HS-27A (cell line): ENCODE data around the gene ARFGEF2.
"Not testable (repeated sequence)": the region's sequence is repeated elsewhere in the genome, so short reads cannot be mapped to it uniquely, and the experiment has no call there.

Source experiments
- DNase-seq: peaks from one replicate; pipeline ENCODE4 v3.0.0-alpha.2; 2012; ENCODE audit warnings: low read depth, missing footprints

The ARFGEF2 gene

DNA sequence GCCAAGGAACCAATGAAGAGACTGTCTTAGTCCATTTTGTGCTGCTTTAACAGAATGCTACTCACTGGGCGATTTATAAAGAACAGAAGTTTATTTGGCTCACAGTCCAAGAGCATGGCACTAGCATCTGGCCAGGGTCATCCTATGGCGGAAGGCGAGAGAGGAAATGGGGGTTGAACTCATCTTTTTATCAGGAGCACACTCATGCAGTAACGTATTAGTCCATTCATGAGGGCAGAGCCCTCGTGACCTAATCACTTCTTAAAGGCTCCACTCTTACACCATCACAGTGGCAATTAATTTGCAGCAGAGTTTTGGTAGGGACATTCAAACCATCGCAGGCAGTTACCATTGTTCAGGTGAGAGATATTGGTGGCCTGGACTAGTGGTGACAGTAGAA lies 8.5 kb downstream of the ARFGEF2 start:
- no peak for DNase-seq

DNA sequence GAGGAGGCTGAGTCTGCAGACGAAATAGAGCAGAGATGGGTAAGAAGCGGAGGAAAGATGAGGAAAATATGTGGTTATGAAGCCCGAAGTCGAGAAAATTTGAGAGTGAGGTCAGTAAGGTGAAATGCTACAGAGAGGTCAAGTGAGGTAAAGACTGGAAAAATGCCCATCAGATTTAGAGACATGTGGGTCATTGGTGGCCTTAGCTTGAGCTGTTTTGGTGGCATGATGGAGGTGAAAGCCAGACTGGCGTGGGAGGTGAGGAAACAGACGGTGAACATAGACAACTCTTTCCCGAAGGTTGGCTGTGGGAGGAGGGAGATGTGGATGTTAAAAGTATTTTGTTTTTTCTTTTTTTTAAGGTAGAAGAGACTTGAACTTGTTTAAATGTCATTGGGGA lies 9.4 kb downstream of the ARFGEF2 start:
- no peak for DNase-seq

DNA sequence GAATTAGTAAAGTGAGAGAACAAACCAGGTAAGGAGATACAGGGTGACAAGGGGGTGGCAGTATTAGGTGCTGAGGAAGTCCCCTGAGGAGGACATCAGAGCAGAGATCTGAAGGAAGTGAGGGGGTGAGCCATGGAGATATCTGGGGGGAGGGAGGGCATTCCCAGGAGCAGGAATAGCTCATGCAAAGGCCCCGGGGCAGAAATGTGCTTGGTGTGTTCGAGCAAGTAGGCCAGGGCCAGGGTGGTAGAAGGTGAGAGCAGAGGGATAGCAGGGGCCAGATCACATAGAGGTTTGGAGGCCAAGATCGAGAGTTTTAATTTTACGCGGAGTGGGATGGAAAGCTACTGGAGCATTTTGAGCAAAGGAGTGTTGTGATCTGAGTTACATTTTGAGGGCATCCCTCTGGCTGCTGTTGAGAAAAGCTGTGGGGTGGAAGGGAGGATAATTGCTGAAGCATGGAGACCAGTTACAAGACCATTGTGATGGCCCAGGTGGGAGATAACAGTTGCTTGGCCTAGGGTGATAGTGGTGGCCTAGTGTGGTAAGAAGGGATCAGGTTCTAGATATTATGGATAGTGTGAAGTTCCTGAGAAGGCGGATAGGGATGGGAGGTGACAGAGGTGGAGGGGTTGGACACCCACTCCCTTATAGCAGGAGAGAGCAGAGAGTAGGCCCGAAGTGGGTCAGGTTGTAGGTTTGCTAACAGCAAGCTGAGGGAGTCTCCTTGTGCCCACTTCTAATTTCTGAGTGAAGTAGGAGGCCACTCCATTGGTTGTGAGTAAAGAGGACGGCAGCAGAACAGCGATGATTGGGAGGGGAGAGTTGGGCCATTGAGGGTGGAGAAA lies 10.2 kb downstream of the ARFGEF2 start:
- DNase-seq: no peak

DNA sequence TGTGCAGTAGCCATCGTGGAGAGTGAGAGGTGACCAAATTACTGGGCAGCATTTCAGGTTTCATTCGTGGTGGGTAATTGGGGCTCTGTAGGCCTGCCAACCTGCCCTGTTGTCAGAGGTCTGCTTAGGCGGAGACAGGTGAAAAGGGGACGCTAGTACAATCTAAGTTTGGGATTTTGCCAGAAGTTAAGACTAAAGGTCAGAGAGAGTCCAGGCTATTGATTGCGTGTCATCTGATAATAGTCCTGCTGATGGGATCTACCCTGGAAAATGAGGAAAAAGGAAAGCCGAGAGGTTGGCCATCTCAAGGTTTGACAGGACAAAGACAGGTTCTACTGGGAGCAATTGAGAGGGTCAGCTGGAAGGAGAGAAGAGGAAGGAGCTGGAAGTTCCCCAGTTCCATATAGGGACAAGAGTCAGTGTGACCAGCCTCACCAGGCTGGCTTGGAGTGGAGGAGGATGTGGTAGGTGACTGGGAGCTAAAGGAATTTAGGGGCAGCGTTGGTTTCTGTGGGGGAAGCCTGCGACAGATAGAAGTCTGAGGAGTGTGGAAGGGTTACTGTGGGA lies 10.9 kb downstream of the ARFGEF2 start:
- no peak for DNase-seq

DNA sequence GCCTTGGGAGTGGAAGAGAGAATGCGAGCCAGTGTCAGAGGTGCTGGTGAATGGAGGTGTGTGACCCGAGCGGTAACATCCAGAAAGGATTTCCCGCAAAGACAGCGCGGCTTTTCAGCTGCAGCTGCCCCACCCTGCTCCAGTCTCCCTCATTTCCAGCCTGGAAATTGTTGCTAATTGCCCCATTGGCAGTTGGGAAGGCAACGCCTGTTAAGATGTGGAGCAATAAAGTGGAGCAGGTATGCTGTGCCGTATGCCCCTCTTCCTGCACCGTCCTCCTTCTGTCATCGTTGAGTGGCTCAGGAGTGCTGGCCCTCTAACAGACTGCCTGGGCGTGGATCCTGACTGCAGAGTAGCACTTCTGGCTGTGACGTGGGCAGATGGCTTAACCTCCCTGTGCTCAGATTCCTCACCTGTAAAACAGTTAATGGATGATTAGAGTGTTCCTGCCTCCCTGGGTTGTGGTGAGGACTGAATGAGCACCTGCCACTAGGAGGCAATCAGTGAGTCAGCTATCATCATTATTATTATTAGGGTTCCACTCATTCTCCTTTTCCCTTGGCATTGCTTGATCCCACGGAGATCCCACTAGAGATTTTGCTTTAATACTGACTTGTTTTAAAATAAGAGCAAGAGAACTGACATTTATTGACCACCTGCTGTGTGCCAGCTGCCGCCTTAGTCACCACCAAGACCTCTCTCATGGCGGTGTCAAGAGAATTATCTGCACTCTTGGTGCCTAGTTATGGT lies 11.7 kb downstream of the ARFGEF2 start:
- DNase-seq: no peak

DNA sequence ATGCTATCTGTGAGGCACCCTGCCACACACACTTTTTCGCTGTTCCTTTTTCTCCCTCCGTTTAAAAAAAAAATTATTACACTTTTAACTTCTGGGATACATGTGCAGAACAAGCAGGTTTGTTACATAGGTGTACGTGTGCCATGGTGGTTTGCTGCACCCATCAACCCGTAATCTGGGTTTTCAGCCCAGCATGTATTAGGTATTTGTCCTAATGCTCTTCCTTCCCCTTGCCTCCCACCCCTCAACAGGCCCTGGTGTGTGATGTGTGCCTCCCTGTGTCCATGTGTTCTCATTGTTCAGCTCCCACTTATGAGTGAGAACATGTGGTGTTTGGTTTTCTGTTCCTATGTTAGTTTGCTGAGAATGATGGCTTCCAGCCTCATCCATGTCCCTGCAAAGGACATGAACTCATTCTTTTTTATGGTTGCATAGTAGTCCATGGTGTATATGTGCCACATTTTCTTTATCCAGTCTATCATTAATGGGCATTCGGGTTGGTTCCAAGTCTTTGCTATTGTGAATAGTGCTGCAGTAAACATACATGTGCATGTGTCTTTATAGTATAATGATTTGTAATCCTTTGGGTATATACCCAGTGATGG lies 12.9 kb downstream of the ARFGEF2 start:
- DNase-seq: not testable (repeated sequence)

DNA sequence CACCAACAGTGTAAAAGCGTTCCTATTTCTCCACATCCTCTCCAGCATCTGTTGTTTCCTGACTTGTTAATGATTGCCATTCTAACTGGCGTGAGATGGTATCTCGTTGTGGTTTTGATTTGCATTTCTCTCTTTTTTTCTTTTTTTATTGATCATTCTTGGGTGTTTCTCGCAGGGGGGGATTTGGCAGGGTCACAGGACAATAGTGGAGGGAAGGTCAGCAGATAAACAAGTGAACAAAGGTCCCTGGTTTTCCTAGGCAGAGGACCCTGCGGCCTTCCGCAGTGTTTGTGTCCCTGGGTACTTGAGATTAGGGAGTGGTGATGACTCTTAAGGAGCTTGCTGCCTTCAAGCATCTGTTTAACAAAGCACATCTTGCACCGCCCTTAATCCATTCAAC lies 13.5 kb downstream of the ARFGEF2 start:
- DNase-seq: not testable (repeated sequence)

DNA sequence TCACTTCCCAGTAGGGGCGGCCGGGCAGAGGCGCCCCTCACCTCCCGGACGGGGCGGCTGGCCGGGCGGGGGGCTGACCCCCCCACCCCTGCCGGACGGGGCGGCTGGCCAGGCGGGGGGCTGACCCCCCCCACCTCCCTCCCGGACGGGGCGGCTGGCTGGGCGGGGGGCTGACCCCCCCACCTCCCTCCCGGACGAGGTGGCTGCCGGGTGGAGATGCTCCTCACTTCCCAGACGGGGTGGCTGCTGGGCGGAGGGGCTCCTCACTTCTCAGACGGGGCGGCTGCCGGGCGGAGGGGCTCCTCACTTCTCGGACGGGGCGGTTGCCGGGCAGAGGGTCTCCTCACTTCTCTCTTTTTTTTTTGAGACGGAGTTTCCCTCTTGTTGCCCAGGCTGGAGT lies 14.7 kb downstream of the ARFGEF2 start:
- DNase-seq: not testable (repeated sequence)

DNA sequence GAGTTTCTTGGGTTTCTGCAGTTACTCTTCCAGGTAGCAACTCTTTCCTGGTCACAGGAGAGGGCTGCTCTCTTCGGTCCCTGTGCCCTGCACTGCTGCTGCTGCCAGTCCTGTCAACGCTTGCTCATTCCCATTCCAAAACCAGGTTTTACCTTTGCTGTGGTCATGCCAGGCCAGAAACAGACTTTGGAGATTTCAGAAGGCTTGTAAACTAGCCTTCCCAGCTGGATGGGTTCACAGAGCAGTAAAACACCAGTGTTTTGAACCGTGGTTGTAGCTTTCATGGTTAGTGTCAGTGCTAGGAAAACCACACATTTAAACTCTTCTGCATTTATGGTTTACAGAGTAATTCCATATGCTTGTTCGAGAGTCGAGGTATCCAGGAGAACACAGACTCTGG lies 16.2 kb downstream of the ARFGEF2 start:
- DNase-seq: no peak

DNA sequence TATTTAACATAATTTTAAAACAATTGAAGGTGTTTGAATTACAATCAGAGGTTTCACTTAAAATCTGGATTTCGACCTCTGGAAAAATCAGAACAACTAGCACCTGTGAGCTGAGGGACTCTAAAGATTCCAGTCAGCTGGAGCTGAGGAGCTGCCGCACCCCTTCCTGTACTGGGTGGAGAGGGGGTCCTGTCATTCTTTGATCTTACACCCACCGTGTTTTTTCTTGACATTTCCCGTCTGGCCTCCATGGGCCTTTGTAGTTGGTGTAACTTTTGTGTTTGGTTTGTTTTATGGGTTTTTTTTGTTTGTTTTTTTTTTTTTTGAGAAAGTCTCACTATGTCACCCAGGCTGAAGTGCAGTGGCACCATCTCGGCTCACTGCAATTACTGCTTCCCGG lies 17.2 kb downstream of the ARFGEF2 start:
- DNase-seq: no peak

DNA sequence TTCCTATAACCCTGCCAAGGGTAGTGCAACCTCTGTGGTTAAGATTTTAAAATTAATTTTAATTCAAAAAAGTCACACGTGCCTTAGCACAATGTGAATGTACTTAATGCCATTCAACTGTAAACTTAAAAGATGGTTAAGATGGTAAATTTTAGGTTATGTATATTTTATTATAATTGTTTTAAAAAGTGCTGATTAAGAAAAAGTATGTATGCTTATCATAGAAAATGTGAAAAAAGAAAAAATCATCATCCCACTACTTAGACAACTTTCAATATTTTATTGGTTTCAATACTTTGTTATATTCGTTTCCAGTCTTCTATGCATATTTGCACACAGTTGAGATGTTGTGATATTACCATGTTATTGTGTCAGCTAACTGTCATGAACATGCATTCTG lies 18.7 kb downstream of the ARFGEF2 start:
- no peak for DNase-seq

DNA sequence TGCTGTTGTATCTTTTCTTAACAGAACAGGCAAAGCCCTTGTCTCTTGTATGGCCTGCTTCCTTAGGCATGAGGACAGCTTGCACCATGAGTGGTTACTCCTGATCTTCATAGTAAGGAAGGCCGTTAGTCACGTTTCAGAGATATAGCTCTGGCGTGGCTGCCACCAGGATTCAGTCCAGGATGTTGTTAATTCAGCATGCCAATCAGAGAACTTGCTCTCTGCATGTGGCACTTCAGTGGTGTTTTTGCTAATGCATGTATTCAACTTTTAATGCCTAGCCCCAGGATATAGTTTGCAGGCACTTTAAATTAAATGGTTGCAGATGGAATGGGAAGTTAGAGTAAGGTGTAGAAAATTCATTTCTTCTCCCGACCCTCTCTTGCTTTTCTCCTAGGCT lies 20.0 kb downstream of the ARFGEF2 start:
- no peak for DNase-seq

DNA sequence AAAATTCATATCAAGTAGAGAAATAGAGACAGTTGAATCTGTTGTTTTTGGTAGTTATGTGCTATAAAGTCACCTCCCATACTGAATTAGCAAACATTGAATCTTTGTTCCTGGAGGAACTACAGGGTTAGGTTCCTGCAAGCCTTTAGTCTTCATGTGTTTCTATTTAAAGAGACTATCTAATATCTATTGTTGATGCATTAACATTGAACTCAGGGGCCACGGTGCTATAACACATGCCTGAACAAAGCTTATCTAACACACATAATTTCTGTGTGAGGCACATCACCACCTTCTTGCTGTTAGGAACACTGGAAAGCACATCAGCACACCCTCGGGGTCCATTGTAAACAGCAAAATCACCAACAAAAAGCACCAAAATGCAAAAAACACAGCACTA lies 21.2 kb downstream of the ARFGEF2 start:
- DNase-seq: no peak

DNA sequence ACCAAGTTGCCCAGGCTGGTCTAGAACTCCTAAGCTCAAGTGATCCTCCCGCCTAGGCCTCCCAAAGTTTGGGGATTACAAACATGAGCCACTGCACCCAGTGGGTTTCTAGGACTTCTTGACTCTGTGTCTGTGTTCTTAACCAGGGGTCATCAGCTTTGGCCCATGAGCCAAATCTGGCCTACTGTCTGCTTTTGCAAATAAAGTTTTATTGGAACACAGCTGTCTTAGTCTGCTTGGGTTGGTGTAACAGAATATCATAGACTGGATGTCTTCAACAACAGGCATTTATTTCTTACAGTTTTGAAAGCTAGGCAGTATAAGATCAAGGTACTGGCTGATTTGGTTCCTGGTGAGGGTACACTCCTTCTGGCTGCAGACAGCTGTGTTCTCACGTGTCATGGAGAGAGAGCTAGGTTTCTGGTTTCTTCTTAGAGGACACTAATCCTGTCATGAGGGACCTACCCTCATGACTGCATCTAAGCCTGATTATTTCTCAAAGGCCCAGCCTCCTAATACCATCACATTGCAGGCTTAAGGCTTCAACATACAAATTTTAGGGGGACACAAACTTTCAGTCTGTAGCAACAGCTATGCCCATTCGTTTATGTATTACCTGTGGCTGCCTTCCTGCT lies 23.3 kb downstream of the ARFGEF2 start:
- no peak for DNase-seq

DNA sequence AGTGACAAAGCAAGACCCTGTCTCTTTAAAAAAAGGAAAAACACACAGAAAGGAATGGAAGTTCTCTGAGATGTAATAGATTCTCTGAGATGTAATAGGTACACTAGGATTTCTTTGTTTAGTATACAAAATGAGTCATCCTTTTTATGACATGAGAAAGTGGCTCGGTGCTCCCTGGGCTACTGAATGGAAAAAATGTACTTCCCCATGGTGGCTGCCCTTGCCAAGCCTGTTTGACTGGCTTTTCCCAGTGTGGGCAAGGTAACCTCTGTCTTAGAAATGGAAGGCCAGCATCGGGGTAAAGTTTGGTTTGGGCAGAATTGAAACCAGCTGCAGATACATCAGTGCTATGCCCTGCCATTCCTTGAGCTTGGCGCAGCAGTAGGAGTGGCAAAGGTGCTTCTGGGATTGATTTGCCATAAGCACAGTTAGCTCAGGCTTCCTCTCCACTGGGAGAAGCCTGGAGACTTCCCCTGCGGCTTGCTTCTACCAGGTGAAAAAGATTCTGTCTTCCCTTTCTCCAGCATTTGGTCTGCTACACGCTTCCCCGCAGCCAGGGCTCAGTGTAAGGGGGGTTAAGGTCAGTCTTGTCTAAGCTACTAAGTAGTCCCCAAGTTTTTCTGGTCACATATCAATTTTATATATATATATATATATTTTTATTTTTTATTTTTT lies 24.5 kb downstream of the ARFGEF2 start:
- DNase-seq: no peak

DNA sequence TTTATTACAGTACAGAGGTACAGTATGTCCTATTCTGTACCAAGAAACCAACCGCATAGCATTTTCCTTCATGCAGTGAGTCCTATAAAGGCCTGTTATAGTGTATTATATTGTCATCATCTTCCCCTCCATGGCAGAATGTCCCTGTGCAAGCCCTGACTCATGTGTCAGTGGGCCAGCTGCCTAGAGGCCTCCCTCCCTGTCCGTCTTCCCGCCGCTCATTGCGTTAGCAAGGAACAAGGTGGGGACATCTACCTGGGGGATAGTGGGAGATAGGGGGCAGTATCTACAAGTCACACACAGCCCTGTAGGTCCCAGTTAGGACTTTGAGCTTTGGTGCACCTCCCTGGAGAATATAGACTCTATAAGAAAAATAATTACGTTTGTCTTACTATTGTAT lies 27.1 kb downstream of the ARFGEF2 start:
- DNase-seq: no peak

DNA sequence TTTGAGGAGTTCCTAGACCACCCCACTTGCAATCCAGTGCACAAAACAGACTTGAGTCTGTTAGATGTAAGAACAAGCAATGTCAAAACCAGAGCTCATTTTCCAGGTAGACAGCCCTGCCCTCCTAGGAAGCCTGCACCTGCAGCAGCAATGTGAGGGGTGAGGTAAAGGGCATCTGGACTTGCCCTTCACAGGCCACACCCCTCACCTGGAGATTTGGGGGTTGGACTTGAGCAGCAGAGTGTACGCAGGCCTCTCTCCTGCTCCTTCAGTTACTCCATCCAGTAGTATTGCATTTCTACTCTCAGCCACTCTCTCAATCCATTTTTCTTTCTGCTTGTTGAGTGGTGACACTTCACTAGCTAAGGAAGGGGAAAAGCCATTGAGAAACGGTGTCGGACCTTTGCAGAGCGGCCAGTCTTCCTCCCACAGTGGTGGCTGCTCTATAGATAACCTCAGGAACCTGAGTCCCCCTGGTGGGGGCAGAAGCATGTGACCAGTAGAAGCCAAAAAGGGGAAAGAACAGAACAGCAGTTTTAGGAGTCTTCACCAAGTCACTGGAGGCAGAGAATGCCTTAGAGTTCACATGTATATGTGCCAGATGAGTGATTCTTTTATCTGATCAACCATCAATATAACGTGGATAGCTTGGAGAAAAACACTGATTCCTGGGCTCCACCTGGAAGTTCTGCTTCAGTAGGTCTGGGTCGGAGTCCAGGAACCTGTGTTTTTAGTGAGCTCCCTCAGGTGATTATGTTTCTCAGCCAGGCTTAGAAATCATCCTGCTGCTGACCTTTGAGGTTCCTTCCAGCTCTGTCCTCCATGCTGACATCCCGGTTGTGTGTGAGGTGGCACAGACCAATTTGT lies 28.0 kb downstream of the ARFGEF2 start:
- no peak for DNase-seq

DNA sequence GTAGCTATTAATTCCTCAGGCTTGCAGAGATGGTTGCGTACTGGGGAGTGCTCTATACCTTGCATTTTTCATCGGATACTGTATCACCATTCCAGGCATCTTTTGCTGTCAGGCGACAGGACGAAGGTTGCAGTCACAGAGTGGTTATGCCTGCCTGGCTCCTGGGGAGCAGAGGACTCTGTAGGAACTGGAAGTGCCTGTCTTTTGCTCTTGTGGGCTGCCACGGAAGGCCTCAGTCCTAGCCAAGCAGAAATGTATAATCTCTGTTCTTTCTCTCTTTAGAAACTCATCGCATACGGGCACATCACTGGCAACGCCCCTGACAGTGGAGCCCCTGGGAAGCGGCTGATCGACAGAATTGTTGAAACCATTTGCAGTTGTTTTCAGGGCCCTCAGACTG lies 29.5 kb downstream of the ARFGEF2 start:
- DNase-seq: no peak

DNA sequence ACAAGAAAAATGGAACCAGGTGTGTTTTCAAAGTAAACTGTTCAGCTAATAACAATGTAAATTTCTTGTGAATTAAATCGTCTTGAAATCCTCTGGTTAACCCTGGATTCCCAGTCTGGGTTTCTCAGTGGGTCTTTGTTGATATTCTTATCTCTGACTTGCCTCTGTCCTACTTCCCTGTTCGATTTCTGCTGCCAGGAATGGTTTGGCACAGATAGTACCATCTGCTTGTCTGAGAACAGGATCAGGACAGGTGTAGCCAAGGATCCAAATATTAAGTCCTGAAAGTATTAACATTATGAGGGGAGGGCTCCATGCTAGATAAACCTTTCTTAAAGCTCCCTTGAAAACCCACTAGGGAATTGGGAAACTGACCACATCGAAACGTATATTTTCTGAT lies 30.1 kb downstream of the ARFGEF2 start:
- no peak for DNase-seq

DNA sequence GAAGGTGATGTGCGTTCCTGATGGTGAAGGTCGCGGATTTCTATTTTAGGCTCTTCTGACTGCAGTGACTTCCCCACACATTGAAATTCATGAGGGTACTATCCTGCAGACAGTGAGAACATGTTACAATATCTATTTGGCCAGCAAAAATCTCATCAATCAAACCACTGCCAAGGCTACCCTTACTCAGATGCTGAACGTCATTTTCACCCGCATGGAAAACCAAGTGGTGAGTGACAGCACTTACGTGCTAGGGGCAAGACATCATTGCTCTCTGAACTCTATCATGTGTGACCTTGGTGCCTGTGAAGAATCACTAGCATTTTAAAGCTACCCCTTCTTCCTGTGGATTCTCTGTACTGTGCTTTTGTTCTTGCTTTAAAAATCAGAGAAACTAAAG lies 31.1 kb downstream of the ARFGEF2 start:
- DNase-seq: no peak

DNA sequence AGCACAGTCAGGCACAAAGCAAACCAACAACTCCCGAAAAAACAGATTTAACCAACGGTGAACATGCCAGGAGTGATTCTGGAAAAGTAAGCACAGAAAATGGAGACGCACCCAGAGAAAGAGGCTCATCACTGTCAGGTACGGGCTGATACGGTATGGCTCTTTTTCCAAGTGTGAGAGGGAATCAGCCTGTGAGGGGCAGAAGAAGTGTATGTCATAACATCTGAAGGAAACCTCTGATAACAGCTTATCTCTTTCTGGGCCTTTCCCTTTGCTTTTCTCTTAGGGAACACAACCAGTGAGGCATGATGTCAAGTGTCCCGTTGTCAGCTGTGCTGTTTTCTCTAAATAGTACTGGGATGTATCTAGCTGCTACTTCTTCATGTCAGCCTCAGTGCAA lies 32.1 kb downstream of the ARFGEF2 start:
- no peak for DNase-seq
